Hepatocyte (in vitro differentiated cells): ENCODE results near the gene CCDC150.

Experiments
- CTCF ChIP-seq: fragments of 200-600 bp; sonication (generic); IDR thresholded peaks from 2 replicates; pipeline ENCODE4 v1.5.1; 2016; ENCODE audit warnings: antibody characterized with exemption, mild to moderate bottlenecking; ENCODE audit not compliant: poor library complexity
- EZH2 ChIP-seq: fragments of 200-600 bp; sonication (generic); IDR thresholded peaks from 2 replicates; pipeline ENCODE4 v1.6.1; 2016; ENCODE audit warnings: antibody characterized with exemption, mild to moderate bottlenecking, borderline replicate concordance

GRCh38 chr2:196679368-196679767, 39.9 kb downstream of the CCDC150 start:
- TF ChIP-seq CTCF: no peak
- TF ChIP-seq EZH2: no peak
